Measurements from ENCODE around the gene MAPK8IP1.
"Not testable (repeated sequence)": the region's sequence is repeated elsewhere in the genome, so short reads cannot be mapped to it uniquely, and the experiment has no call there.

MAPK8IP1 gene

GRCh38 chr11:45892856-45893255 is 7.4 kb downstream of the MAPK8IP1 start:
- no peak for DNase-seq

DNA sequence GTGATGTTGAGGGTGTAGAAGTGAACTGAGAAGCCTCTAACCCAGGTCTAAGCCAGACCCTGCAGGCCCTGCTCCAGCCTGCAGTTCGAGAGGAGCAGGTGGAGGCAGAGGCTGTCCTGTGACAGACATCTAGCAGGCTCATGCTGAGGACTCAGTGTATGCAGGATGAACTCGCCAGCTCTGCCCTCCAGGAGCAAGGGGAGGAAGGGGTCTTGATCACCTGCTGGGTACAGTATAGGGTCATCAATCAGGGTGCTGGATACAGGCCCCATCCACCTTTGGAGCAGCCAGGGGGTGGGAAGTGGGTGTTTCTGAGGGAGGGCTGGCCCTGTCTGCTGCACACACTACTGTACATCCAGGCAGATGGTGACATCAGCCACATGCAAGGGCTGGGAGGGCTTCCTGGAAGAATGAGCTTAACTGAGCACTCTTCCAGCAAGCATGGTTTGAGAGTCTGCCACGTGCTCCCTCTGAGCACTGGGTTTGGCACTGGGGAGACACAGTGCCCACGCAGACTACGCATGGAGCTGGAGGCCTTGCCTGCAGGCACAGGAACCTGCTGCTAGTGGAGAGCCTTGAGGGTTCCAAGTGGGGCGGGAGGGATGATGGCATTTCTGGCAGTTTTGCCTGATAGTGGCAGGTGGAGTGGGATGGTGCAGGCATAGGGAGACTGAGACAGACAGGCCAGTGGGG is 9.2 kb downstream of the MAPK8IP1 start:
- DNase-seq: no peak

GRCh38 chr11:45895553-45896259 is 10.3 kb downstream of the MAPK8IP1 start:
- DNase-seq: no peak

DNA sequence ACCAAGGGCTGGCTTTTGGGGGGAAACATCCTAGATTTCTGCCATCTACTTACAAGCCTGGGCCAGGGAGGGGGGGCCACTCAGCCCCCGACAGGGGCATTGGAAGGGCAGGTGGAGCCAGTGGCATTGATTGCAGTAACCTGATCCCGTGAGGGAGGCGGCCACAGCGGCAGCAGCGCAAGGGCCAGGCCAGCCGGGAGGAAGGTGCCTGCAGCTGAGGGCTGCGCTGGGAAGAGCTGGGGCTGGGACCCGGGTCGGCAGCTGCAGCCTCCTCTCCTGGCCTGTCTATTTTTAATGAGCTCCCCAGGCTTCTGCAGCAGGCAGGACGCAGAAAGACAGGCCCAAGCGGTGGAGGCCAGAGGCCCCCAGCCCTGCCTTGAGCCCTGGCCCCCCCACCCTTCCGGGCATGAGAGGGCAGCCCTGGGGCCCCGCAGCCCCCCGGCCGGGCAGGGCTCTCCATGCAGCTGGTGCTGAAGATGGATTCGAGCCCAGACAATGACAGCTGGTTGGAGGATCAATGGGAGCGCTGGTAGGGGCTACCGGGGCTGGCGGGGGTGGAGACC is 11.1 kb downstream of the MAPK8IP1 start:
- DNase-seq: no peak

DNA sequence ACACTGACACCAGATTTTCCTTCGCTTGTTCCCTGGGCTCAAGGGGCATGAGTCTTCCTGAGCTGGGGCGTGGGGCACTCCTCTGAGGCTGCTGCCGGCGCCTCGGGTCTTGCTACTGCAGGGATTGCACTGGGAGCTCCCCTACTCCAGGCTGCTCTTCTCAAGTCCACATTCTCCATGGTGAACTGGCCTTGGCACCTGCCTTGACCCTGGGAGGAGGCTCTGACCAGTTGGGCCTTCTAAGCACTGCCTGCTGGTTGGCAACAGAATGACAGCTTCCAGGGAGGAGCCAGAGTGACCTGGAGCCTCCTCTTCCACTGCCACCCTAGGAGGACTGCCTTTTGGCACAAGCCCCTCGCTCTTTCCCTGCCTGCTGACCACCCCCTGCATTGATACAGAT is 12.1 kb downstream of the MAPK8IP1 start:
- DNase-seq: no peak

DNA sequence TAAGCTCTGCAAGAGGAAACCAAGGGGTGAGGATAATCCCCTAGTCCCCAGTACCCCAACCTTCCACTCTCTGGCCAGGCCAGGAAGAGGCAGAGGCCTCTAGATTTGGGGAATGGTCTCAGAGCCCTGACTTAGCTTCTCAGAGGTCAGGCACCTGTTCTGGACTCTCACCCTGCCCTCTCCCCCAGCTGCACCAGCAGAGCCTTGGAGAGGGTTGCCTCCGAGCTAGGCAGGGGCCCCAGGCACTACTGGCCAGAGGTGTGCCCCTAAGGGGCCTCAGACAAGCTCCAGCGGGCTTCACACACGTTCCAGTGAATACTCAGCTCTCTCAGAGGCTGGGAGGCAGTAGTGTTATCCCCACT is 13.6 kb downstream of the MAPK8IP1 start:
- DNase-seq: no peak

GRCh38 chr11:45899448-45900174 is 14.2 kb downstream of the MAPK8IP1 start:
- peak; percentile 46 to 50 for DNase-seq

DNA sequence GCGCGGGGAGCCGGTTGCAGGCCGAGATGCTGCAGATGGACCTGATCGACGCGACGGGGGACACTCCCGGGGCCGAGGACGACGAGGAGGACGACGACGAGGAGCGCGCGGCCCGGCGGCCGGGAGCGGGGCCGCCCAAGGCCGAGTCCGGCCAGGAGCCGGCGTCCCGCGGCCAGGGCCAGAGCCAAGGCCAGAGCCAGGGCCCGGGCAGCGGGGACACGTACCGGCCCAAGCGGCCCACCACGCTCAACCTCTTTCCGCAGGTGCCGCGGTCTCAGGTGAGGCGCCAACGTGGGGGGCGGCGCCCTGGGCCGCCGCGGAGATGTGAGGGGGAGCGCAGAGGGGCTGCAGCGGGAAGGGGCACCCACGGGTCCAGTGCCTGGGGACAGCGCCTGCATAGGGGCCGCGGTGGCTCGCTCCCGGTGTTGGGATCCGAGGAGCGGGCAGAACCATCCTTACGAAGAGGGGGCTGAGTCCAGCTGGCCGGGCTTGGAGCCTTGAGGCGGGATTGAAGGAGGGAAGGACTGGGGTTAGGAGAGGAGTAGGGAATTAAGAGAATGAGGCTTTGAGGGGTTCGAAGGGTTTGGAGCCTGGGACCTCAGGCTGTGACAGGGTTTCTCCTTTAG is 14.8 kb downstream of the MAPK8IP1 start:
- not testable (repeated sequence) for DNase-seq

DNA sequence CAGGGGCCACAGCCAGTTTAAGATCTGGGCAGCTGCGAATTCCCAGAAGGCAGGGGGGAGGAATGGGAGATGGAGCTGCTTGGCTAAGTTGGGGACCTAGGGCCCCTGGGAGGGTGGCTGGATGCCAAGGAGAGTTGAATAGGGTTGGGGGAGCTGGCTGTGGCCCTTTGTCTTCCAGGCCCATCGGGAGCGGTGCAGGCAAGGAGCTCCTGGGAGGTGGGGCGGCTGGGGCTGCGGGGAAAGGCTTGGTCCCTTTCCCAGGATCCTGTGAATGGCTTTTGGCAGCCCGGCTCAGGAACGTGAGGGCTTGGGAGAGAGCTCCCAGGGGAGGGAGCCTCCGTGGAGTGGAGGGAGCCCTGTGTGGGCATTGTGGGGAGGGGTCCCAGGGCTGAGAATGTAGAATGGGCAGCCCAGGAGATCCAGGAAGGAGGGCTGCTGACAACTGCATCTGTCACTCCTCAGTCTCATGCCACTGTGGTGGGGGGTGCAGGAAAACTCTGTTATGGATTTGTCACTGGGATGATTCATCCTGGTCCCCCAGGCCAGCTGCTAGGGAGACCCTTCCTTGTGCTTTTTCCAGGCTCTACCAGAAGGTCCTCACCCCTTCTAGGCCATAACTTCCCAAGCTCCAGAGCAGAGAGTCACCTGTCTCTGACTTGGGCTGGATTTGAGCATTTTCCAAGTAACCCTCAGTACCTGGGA is 15.6 kb downstream of the MAPK8IP1 start:
- DNase-seq: no peak

DNA sequence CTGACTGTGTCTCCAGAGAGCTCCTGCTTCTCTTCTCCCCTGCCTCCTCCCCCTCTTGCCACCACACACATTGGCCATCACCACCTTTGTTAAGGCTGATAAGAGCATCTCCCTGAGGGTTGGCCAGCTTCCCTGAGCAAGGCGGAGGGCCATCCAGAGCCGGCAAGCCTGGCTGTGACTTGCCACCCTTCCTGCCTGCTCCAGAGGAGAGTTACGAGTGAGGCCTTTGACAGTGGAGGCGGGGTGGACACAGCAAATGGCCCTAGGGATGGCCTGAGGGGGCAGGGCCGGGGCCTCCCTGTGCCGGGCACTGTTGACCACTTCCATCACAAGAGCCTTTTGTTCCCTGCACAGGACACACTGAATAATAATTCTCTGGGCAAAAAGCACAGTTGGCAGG is 16.2 kb downstream of the MAPK8IP1 start:
- DNase-seq: no peak

- no peak for DNase-seq
Observed at GRCh38 chr11:45902452-45903380, 17.3 kb downstream of the MAPK8IP1 start.

GRCh38 chr11:45904309-45904915 is 19.0 kb downstream of the MAPK8IP1 start:
- DNase-seq: no peak

DNA sequence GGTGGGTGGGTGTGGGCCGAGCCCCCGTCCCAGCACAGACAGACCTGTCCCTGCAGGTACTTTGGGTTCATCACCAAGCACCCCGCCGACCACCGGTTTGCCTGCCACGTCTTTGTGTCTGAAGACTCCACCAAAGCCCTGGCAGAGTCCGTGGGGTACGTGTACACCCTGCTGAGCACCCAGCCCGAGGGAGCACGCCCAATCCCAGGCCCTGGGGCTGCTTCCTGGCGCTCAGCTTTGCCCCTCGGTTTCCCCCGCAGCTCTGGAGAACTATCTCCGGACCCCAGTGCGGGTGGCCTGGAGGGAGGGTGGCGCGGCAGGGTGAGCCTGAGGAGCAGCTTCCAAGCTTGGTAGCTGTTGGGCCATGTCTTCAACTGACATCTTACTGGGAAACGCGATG is 19.6 kb downstream of the MAPK8IP1 start:
- no peak for DNase-seq

DNA sequence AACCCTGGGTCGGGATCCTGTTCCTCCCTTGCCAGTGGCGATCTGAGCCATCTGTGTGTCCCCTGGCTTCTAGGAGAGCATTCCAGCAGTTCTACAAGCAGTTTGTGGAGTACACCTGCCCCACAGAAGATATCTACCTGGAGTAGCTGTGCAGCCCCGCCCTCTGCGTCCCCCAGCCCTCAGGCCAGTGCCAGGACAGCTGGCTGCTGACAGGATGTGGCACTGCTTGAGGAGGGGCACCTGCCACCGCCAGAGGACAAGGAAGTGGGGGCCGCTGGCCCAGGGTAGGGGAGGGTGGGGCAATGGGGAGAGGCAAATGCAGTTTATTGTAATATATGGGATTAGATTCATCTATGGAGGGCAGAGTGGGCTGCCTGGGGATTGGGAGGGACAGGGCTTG is 20.1 kb downstream of the MAPK8IP1 start:
- not testable (repeated sequence) for DNase-seq

GRCh38 chr11:45906096-45906682 is 20.7 kb downstream of the MAPK8IP1 start:
- no peak for DNase-seq

GRCh38 chr11:45906965-45907611 is 21.6 kb downstream of the MAPK8IP1 start, which contains the start of gene FREY1:
Gene FREY1, minus strand, starts transcription at chr11:45907271. Its CDS starts 26 bp downstream, at chr11:45907245.
- no peak for DNase-seq

- no peak for DNase-seq
Observed at GRCh38 chr11:45907911-45908370, 22.5 kb downstream of the MAPK8IP1 start.

DNA sequence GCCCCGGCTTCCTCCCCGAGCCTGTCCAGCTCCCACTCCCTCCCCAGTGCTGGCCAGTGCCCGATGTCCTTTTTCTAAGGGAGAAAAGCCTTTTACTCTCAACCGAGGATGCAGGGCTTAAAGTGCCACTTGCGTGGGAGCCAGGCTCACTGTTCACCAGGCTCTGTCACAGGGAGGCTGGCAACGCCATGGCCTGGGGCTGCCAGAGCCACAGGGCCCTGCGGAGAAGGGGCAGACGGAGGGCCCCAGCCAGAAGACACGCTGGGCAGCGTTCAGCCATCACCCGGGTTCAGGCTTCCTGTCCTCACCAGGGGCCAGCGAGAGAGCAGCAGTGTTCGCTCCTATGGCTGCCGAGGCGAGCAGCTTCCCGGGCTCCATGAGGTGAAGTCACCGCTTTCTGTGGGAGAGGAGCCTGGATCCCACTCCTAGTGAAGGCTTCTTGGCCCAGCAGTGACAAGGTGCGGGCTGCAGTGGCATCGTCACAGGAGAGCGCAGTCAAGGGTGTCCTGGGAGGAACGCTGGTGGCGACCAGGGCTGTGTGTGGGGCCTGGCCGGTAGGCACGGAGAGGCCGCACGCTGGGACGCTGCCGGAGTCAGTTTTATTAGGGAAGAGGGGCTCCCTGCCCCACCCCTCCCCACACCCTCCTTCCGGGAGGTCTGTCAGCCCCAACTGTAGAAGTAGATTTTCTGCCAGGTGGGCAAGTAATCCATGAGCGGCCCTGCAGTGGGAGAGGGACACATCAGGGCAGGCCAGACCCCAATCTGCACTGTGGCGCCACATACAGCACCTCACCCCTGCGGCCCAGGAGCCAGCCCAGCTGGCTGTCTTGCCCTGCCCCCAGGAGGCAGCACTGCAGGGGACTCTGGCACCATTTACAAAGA is 24.4 kb downstream of the MAPK8IP1 start:
- DNase-seq: no peak

DNA sequence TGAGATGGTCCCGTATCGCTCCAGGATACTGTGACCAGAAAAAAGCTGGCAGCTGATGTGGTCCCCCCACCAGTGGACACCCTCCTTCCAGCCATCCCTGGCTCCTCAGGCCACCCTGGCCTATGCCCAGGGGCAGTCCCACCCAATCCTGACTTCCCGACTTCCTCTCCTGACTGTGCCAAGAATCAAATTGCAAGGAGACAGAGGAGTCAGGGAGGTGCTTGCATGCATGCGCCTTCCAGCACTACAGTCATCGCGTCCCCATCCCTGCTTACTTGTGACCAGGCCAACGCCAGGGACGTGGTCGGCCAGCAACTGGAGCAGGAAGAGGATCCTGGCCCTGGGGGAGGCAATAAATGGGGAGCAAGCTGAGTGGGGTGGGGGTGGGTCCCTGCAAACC is 25.2 kb downstream of the MAPK8IP1 start:
- DNase-seq: no peak
